Natural killer cell treated with Interleukin-12 subunit alpha and Interleukin-12 subunit beta and Interleukin-15 and Interleukin-18, amount 100 ng/mL, for 72 hours (primary cell): ENCODE data around the gene CREB3L2. TPM values are rescaled to one million over a fixed set of nuclear protein-coding genes. Genes with fewer than 3 reads are reported as not detected.

ENCODE experiments used
- ATAC-seq, 2 donors: fragments of 150-1000 bp; cut with Tn5 transposase in 1 of 2; sonication (Bioruptor Pico), chemical (Tn5 transposase) in 1 of 2; 2 replicates each; pipeline ENCODE4 v1.10.0; 2021
- DNase-seq: peaks from one replicate; pipeline ENCODE4 v3.0.0; 2022; ENCODE audit warnings: low spot score
- H3K27ac Mint-ChIP-seq, 2 donors: 1 replicate in 1 of 2; 2 replicates in 1 of 2; pipeline ENCODE4 v1.8.0; 2022; ENCODE audit warnings: mixed read lengths in 2 of 2, mild to moderate bottlenecking in 1 of 2, moderate library complexity in 1 of 2
- H3K27me3 Mint-ChIP-seq, 2 donors: 1 replicate in 1 of 2; 2 replicates in 1 of 2; pipeline ENCODE4 v1.8.0; 2022; ENCODE audit warnings: mixed read lengths in 2 of 2
- H3K36me3 Mint-ChIP-seq: one replicate; pipeline ENCODE4 v1.8.0; 2022; ENCODE audit warnings: mixed read lengths
- H3K4me1 Mint-ChIP-seq, 2 donors: 1 replicate in 1 of 2; 2 replicates in 1 of 2; pipeline ENCODE4 v1.8.0; 2022; ENCODE audit warnings: low read depth in 2 of 2, mixed read lengths in 2 of 2, mild to moderate bottlenecking in 1 of 2
- H3K4me3 Mint-ChIP-seq: one replicate; pipeline ENCODE4 v1.8.0; 2022; ENCODE audit warnings: mixed read lengths
- H3K9me3 Mint-ChIP-seq: 2 replicates; pipeline ENCODE4 v1.8.0; 2022; ENCODE audit warnings: mixed read lengths
- total RNA-seq, 2 donors: library from RNA; stranded (reverse); gene quantifications; one replicate each; pipeline ENCODE4 v1.2.3, GENCODE V29; 2022

CREB3L2 gene
- total RNA-seq, 2 donors from 2014 or later: 53.5 to 59.0 TPM

GRCh38 chr7:137829337-137829992 is 172.4 kb downstream of the CREB3L2 start:
- ATAC-seq (no peak), DNase-seq (no peak)
- peaks cover 8% of the 10 kb centered on the region for H3K36me3 Mint-ChIP-seq
- H3K4me3 Mint-ChIP-seq: no peak overlapping the region
- peaks cover 15 to 34% of the 10 kb centered on the region in 2 donors for H3K27me3 Mint-ChIP-seq
- peaks cover 8% of the 10 kb centered on the region for H3K9me3 Mint-ChIP-seq
- H3K27ac Mint-ChIP-seq: no peak overlapping the region
- no peaks in the 10 kb centered on the region for H3K4me1 Mint-ChIP-seq

- ATAC-seq (no peak), DNase-seq (no peak)
- Mint-ChIP-seq H3K4me3 (no peak overlapping the region), H3K9me3 (peaks cover 8% of the 10 kb centered on the region), H3K4me1 (no peaks in the 10 kb centered on the region), H3K27me3 (peaks cover 17 to 37% of the 10 kb centered on the region in 2 donors), H3K27ac (no peak overlapping the region), H3K36me3 (peaks cover 8% of the 10 kb centered on the region)
These were observed 173.4 kb downstream of the CREB3L2 start for GRCh38 chr7:137828456-137828855.

GRCh38 chr7:137825489-137825888 is 176.4 kb downstream of the CREB3L2 start:
- no peak overlapping the region for H3K27ac Mint-ChIP-seq
- peaks cover 19 to 47% of the 10 kb centered on the region in 2 donors for H3K27me3 Mint-ChIP-seq
- H3K9me3 Mint-ChIP-seq: no peaks in the 10 kb centered on the region
- no peak for DNase-seq
- no peak overlapping the region for H3K4me3 Mint-ChIP-seq
- ATAC-seq: no peak
- no peaks in the 10 kb centered on the region for H3K4me1 Mint-ChIP-seq
- no peaks in the 10 kb centered on the region for H3K36me3 Mint-ChIP-seq

Other genes starting within 250 kb of the CREB3L2 start
- gene DGKI, start 155.1 kb downstream of the CREB3L2 start, total RNA-seq: 1 to 10 TPM; 1.5 to 4.4 TPM
- gene AKR1D1, start 74.4 kb upstream of the CREB3L2 start, total RNA-seq: not detected